ENCODE results near the gene GSTA3.

DNA sequence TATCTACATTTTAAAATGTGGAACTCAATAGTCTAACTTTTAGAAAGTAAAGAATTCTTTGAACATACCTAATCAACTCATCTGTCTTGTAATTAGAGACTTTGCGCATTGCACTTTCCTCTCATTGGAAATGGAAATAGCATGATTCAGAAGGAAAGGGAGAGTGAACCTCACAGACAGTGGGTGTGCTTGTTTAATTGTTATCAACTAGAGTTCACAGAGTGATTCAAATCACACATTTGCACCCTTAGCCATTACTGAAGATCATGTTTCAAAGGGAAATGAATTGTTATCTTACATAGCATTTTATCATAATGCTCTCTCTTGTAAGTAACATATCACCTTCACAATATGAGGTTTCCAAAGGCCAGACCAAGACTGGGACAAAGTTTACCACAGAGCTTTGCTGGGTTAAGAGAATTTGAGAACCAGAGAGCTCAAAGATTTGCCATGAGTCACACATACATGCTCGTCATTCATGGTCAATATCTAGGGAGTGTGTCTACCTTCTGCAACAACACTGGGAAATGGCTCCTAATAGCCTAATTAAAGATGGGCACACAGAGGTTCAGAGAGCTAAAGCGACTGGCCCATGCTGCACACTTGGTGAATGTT is 21.5 kb downstream of the GSTA3 start:
- TF ChIP-seq GATA3 (IDR thresholded peaks at IDR 0.05; ENCODE audit: low read depth, low read length) (no peak), GATA2 (IDR thresholded peaks at IDR 0.05; ENCODE audit: low read depth, low read length) (no peak)

Measured in SH-SY5Y (cell line).